ENCODE measurements around the gene C17orf75.
"Not testable (repeated sequence)": the region's sequence is repeated elsewhere in the genome, so short reads cannot be mapped to it uniquely, and the experiment has no call there.

The C17orf75 gene

DNA sequence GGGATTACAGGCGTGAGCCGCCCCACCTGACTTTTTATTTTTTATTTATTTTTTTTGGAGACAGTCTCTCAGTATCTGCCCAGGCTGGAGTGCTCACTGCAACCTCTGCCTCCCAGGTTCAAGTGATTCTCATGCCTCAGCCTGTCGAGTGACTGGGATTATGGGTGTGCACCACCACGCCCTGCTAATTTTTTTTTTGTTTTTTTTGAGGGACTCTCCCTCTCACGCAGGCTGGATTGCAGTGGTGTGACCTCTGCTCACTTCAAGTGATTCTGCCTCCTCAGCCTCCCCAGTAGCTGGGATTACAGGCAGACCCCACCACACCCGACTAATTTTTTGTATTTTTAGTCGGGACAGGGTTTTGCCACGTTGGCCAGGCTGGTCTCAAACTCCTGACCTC lies 15.6 kb upstream of the C17orf75 start:
- no peak overlapping the region for H3K4me3 ChIP-seq (ENCODE audit: low read length)
- H3K36me3 ChIP-seq (ENCODE audit: insufficient read depth, low read length), result peaks cover 81% of the 10 kb centered on the region
- no peaks in the 10 kb centered on the region for H3K9me3 ChIP-seq (replicated peaks; ENCODE audit: low read length)
- H3K4me2 ChIP-seq (ENCODE audit: low read length), result no peak overlapping the region
- peaks cover 16% of the 10 kb centered on the region for H3K4me1 ChIP-seq (ENCODE audit: control insufficient read depth, insufficient read depth, low read length)
- H3K9ac ChIP-seq (ENCODE audit: low read depth, low read length), result no peak overlapping the region
- no peaks in the 10 kb centered on the region for H3K27me3 ChIP-seq (ENCODE audit: control insufficient read depth, insufficient read depth, low read length)

DNA sequence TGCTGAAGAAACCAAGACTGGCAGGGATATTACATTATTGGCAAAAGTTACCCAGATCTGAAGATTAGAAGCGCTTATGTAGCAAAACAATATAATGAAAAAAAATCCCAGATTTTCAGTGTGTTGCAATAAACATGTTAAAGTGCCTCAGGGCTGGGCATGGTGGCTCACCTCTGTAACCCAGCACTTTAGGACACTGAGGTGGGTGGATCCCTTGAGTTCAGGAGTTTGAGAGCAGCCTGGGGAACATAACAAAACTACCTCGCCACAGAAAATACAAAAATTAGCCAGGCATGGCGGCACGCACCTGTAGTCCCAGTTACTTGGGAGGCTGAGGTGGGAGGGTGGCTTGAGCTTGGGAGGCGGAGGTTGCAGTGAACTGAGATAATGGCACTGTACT lies 14.8 kb upstream of the C17orf75 start:
- Histone ChIP-seq H3K4me1 (ENCODE audit: control insufficient read depth, insufficient read depth, low read length) (peaks cover 24% of the 10 kb centered on the region), H3K27me3 (ENCODE audit: control insufficient read depth, insufficient read depth, low read length) (no peaks in the 10 kb centered on the region), H3K36me3 (ENCODE audit: insufficient read depth, low read length) (peaks cover 82% of the 10 kb centered on the region), H3K4me2 (ENCODE audit: low read length) (no peak overlapping the region), H3K9ac (ENCODE audit: low read depth, low read length) (no peak overlapping the region), H3K9me3 (replicated peaks; ENCODE audit: low read length) (no peaks in the 10 kb centered on the region), H3K4me3 (ENCODE audit: low read length) (no peak overlapping the region)

DNA sequence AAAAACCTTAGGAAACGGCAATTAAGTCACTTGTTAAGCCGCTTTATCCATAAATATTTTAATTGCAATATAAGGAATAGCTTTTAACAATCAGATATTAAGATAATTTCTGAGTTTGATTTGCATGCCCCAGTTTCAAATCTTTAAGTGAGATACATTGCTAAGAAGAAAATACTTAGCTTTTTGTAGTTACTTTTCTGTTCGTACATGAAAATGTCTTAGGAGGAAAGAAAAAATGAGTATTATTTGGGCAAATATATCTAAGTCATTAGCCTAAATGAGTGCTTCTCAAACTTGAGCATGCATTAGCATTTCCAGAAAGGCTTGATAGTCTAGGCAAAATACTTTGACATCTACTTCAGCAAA lies 14.4 kb upstream of the C17orf75 start:
- peaks cover 82% of the 10 kb centered on the region for H3K36me3 ChIP-seq (ENCODE audit: insufficient read depth, low read length)
- peak overlapping the region; percentile 2 for H3K4me2 ChIP-seq (ENCODE audit: low read length)
- H3K9ac ChIP-seq (ENCODE audit: low read depth, low read length), result no peak overlapping the region
- H3K27me3 ChIP-seq (ENCODE audit: control insufficient read depth, insufficient read depth, low read length), result no peaks in the 10 kb centered on the region
- peaks cover 24% of the 10 kb centered on the region for H3K4me1 ChIP-seq (ENCODE audit: control insufficient read depth, insufficient read depth, low read length)
- no peak overlapping the region for H3K4me3 ChIP-seq (ENCODE audit: low read length)
- no peaks in the 10 kb centered on the region for H3K9me3 ChIP-seq (replicated peaks; ENCODE audit: low read length)

DNA sequence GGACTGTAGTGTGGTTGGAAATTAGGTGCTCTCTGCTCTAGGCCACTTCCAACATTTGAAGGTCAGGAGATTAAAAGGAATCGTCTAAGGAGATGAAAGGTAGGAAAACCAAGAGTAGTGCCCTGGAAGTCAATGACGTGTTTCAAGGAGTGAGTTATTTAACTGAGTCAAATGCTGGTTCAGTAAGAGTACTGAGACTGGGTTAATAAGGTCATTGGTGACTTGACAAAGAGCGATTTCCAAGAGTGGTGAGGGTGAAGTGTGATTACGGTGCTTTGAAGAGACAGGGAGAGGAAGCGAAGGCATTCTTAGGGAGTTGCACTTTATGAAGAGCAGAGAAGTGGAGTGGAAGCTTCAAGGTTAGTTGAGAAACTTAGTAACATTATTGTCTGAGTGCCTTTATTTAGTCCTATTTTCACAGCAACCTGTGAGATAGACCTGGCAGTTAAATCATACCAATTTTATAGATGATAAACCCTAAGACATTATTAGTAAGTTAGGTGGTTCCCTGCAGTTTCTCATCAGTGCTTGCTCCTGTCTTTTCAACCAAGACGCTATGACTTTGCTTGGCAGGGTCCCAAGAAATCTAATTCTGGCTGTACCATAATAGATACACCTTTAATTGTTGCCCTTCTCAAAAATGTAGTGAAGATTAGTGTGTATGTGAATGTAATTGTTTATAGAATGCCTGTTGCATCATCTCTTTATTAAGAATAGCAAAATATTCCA lies 13.8 kb upstream of the C17orf75 start:
- Histone ChIP-seq H3K27me3 (ENCODE audit: control insufficient read depth, insufficient read depth, low read length) (no peaks in the 10 kb centered on the region), H3K9ac (ENCODE audit: low read depth, low read length) (no peak overlapping the region), H3K36me3 (ENCODE audit: insufficient read depth, low read length) (peaks cover 77% of the 10 kb centered on the region), H3K9me3 (replicated peaks; ENCODE audit: low read length) (no peaks in the 10 kb centered on the region), H3K4me1 (ENCODE audit: control insufficient read depth, insufficient read depth, low read length) (peaks cover 24% of the 10 kb centered on the region), H3K4me2 (ENCODE audit: low read length) (peak overlapping the region; percentile 2), H3K4me3 (ENCODE audit: low read length) (no peak overlapping the region)

DNA sequence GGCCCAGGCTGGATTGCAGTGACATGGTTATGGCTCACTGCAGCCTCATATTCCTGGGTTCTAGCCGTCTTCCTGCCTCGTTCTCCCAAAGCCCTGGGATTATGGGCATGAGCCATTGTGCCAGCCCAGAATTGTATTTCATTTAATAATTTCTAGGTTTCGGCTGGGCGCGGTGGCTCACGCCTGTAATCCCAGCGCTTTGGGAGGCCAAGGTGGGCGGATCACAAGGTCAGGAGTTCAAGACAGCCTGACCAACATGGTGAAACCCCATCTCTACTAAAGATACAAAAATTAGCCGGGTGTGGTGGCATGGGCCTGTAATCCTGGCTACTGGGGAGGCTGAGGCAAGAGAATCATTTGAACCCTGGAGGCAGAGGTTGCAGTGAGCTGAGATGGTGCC lies 10.8 kb upstream of the C17orf75 start:
- peaks cover 29% of the 10 kb centered on the region for H3K4me1 ChIP-seq (ENCODE audit: control insufficient read depth, insufficient read depth, low read length)
- H3K9ac ChIP-seq (ENCODE audit: low read depth, low read length), result not testable (repeated sequence)

DNA sequence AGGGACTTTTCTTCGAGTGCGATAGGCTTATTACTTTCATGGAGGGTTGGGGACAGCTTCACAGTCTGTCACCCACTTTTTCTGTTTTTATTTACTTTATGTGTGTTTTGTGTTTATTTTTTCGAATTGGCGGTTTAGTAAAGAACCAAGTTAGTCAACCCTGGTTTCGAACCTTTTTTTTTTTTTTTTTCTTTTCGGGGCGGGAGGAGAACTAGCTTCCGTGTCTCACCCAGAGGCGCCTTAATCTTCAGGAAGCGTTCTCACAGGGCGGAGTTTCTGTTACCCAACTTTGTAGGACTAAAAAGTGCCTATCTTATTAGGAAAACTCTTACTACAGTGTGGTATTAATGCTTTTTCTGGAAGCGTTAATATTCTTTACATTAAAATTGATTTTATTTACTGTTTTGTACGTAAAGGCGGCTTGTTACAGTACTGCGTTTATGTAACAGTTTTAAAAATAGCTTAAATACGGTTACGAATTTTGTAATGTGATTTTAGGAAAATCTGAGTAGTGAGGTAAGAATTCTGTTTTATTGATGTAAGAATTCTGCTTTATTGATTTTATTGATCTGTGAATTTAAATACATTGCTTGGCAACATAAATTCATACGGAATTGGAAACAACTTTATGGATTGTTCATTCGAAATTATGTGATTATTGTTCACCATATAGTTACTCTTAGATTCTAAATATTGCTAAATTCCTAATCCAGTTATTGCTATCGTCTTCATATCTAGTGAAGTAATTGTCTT lies 8.9 kb upstream of the C17orf75 start:
- peak overlapping the region; percentile 90 for H3K4me3 ChIP-seq (ENCODE audit: low read length)
- no peaks in the 10 kb centered on the region for H3K27me3 ChIP-seq (ENCODE audit: control insufficient read depth, insufficient read depth, low read length)
- H3K4me1 ChIP-seq (ENCODE audit: control insufficient read depth, insufficient read depth, low read length), result peaks cover 28% of the 10 kb centered on the region
- H3K9me3 ChIP-seq (replicated peaks; ENCODE audit: low read length), result no peaks in the 10 kb centered on the region
- H3K36me3 ChIP-seq (ENCODE audit: insufficient read depth, low read length), result peaks cover 37% of the 10 kb centered on the region
- peak overlapping the region; percentile 85 for H3K4me2 ChIP-seq (ENCODE audit: low read length)
- H3K9ac ChIP-seq (ENCODE audit: low read depth, low read length), result peak overlapping the region; percentile 97

More for the DNA sequence above, 10.8 kb upstream of the C17orf75 start:
- Histone ChIP-seq H3K36me3 (ENCODE audit: insufficient read depth, low read length) (peaks cover 49% of the 10 kb centered on the region), H3K4me2 (ENCODE audit: low read length) (peak overlapping the region; percentile 85), H3K4me3 (ENCODE audit: low read length) (peak overlapping the region; percentile 90)
- H3K9me3 ChIP-seq (replicated peaks; ENCODE audit: low read length); H3K27me3 ChIP-seq (ENCODE audit: control insufficient read depth, insufficient read depth, low read length): not testable (repeated sequence)

DNA sequence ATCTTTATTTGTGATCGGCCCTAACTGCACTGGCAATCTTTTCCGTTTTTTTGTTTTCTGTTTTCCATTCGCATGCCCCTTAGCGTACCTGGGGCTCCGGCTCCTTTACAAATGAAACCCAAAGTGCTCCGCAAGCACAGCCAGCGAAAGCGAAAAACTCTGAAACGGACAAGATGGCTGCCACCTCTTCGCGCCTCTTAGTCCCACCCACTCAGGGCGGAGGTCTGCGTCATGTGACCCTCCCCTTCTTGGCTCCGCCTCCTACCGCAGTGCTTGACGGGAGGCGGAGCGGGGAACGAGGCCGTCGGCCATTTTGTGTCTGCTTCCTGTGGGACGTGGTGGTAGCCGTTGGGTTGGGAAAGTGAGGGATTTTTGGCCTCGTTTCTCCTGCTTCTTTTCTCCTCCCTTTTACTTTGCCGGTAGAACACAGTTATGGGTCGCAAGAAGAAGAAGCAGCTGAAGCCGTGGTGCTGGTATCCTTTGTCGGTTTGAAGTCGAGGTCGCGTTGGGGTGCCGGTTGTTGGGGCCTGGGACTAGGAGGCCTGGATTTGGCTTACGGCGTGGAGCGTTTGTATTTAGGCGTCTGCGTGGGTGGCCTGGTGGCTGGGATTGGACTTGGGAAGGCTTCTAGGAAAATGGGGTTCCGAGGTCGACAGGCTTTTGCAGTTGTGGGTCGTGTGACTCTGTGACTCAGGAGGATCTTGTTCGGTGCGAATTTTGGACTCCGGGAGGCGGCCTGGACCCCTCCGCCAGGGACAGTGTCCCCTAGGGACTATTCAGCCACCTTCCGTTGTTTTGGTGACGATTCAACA lies 8.1 kb upstream of the C17orf75 start, which contains the start of gene ZNF207:
ZNF207 (plus strand) TSS at position 304 of the 812 bp plus-strand sequence; CDS start at position 433, 129 bp downstream.
- peak within 1 kb of the TSS; percentile 90 for H3K4me3 ChIP-seq (ENCODE audit: low read length)
- peak within 1 kb of the TSS; percentile 85 for H3K4me2 ChIP-seq (ENCODE audit: low read length)
- no peaks in the 10 kb centered on the region for H3K27me3 ChIP-seq (ENCODE audit: control insufficient read depth, insufficient read depth, low read length)
- no peaks in the 10 kb centered on the region for H3K9me3 ChIP-seq (replicated peaks; ENCODE audit: low read length)
- H3K4me1 ChIP-seq (ENCODE audit: control insufficient read depth, insufficient read depth, low read length), result peaks cover 21% of the 10 kb centered on the region
- peak within 1 kb of the TSS; percentile 97 for H3K9ac ChIP-seq (ENCODE audit: low read depth, low read length)
- peaks cover 29% of the 10 kb centered on the region for H3K36me3 ChIP-seq (ENCODE audit: insufficient read depth, low read length)

DNA sequence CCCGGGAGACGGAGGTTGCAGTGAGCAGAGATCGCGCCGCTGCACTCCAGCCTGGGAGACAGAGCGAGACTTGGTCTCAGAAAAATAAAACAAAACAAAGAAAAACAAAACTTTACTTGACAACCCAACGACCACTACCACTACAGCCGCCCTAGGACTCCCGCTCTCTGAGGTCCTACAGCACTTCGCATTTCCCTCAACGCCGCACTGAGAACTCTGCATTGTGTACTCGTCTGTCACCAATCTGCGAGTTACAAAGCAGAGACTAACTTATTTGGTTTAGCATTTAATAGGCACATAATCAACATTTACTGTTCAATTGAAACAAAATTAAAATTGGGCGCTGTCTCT lies 7.5 kb upstream of the C17orf75 start:
- Histone ChIP-seq H3K4me3 (ENCODE audit: low read length) (peak overlapping the region; percentile 90), H3K4me1 (ENCODE audit: control insufficient read depth, insufficient read depth, low read length) (peaks cover 16% of the 10 kb centered on the region), H3K9me3 (replicated peaks; ENCODE audit: low read length) (no peaks in the 10 kb centered on the region), H3K4me2 (ENCODE audit: low read length) (peak overlapping the region; percentile 82), H3K27me3 (ENCODE audit: control insufficient read depth, insufficient read depth, low read length) (no peaks in the 10 kb centered on the region), H3K36me3 (ENCODE audit: insufficient read depth, low read length) (peaks cover 24% of the 10 kb centered on the region), H3K9ac (ENCODE audit: low read depth, low read length) (peak overlapping the region; percentile 97)

DNA sequence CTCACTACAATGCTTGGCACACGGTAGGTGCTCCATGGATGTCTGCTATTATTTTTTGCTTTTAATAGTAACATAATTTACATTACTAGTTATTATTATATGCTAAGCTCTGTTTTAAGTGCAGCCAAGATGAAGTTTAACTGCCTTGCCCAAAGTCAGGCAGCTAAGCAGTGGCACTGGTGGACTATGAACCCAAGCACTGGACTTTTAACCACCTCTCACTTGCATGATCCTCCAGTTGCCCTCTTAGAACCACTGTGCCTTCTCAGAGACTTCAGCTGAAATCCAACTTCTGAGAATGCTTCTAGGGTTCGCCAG lies 6.5 kb upstream of the C17orf75 start:
- Histone ChIP-seq H3K36me3 (ENCODE audit: insufficient read depth, low read length) (peaks cover 16% of the 10 kb centered on the region), H3K9me3 (replicated peaks; ENCODE audit: low read length) (no peaks in the 10 kb centered on the region), H3K4me3 (ENCODE audit: low read length) (no peak overlapping the region), H3K4me2 (ENCODE audit: low read length) (no peak overlapping the region), H3K4me1 (ENCODE audit: control insufficient read depth, insufficient read depth, low read length) (peaks cover 16% of the 10 kb centered on the region), H3K27me3 (ENCODE audit: control insufficient read depth, insufficient read depth, low read length) (no peaks in the 10 kb centered on the region), H3K9ac (ENCODE audit: low read depth, low read length) (no peak overlapping the region)

DNA sequence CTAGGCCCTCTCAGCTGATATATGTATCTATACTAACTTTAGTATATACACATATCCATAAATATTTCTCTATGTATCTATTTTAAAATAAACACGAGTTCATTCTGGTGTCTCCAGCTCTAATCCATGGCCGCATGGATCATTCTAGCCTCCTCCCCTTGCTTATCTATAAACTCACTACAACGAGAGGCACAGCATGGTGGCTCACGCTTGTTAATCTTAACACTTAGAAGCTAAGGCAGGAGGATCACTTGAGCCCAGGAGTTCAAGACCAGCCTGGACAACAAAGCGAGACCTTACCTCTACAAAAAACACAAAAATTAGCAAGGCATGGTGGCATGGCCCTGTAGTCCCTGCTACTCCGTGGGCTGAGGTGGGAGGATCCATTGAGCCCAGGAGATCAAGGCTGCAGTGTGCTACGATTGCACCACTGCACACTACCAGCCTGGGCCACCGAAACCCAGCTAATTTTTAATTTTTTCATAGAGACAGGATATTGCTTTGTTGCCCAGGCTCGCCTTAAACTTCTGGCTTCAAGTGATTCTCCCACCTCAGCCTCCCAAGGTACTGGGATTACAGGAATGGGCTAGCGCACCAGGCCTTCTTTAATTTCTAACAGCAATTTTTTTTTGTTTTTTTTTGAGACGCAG lies 4.1 kb upstream of the C17orf75 start:
- Histone ChIP-seq H3K4me1 (ENCODE audit: control insufficient read depth, insufficient read depth, low read length) (peaks cover 18% of the 10 kb centered on the region), H3K4me2 (ENCODE audit: low read length) (no peak overlapping the region), H3K9me3 (replicated peaks; ENCODE audit: low read length) (no peaks in the 10 kb centered on the region), H3K27me3 (ENCODE audit: control insufficient read depth, insufficient read depth, low read length) (no peaks in the 10 kb centered on the region), H3K9ac (ENCODE audit: low read depth, low read length) (no peak overlapping the region), H3K36me3 (ENCODE audit: insufficient read depth, low read length) (no peaks in the 10 kb centered on the region), H3K4me3 (ENCODE audit: low read length) (no peak overlapping the region)

Measured in skeletal muscle satellite cell (primary cell).